Aorta (tissue), 5 donors: ENCODE results near the gene RAVER2. TPM values are rescaled to one million over a fixed set of nuclear protein-coding genes. Genes with fewer than 3 reads are reported as not detected.

Experiments
- ATAC-seq: fragments of 200-7000 bp; cut with Tn5 transposase; one replicate; pipeline ENCODE4 v1.9.1; 2022; ENCODE audit warnings: moderate library complexity; ENCODE audit not compliant: low FRiP score
- DNase-seq, 2 donors: peaks; one replicate each; pipeline ENCODE4 v3.0.0-alpha.2; 2020
- H3K27ac ChIP-seq, 2 donors: one replicate each; pipeline ENCODE4 v1.5.1; 2013; ENCODE audit warnings: low read length in 2 of 2, mild to moderate bottlenecking in 2 of 2, moderate library complexity in 2 of 2, control low read depth in 1 of 2, inconsistent platforms in 1 of 2, low read depth in 1 of 2
- H3K27me3 ChIP-seq, 2 donors: one replicate each; pipeline ENCODE4 v1.6.1; 2013; ENCODE audit warnings: control low read depth in 1 of 2, low read length in 1 of 2, mild to moderate bottlenecking in 1 of 2, moderate library complexity in 1 of 2; ENCODE audit not compliant: insufficient read depth in 2 of 2, control insufficient read depth in 1 of 2
- H3K36me3 ChIP-seq, 2 donors: one replicate each; pipeline ENCODE4 v1.6.1; 2013; ENCODE audit warnings: control low read depth in 1 of 2, low read length in 1 of 2, mild to moderate bottlenecking in 1 of 2; ENCODE audit not compliant: insufficient read depth in 2 of 2, control insufficient read depth in 1 of 2
- H3K4me1 ChIP-seq, 2 donors: one replicate each; pipeline ENCODE4 v1.6.1; 2013; ENCODE audit warnings: low read length in 2 of 2, control low read depth in 1 of 2, mild to moderate bottlenecking in 1 of 2, moderate library complexity in 1 of 2; ENCODE audit not compliant: insufficient read depth in 2 of 2, control insufficient read depth in 1 of 2
- H3K4me3 ChIP-seq, 2 donors: one replicate each; pipeline ENCODE4 v1.5.1; 2013; ENCODE audit warnings: low read length in 2 of 2, control low read depth in 1 of 2, mild to moderate bottlenecking in 1 of 2
- H3K9me3 ChIP-seq: one replicate; pipeline ENCODE4 v1.6.1; 2013; ENCODE audit warnings: mild to moderate bottlenecking, low read length; ENCODE audit not compliant: control insufficient read depth
- WGBS, 2 donors: extraction: QIAGEN DNeasy Blood & Tissue Kit; methylation state at CpG; one replicate each; pipeline ENCODE4 v1.1.7; 2013; 5-methylcytosine and 5-hydroxymethylcytosine counted together
- intact Hi-C, 2 donors: fragments of 100-400 bp; cut with DNase I; formaldehyde crosslinking; loops; one replicate each; pipeline versions ENCODE4 v1.14.2 to v1.15.0; 2022
- polyA plus RNA-seq, 2 donors: library from polyadenylated mRNA; stranded (reverse); fragments of 200-250 nt; gene quantifications; one replicate each; pipeline ENCODE4 v1.2.3, GENCODE V29; 2013
- total RNA-seq, 2 donors: library from RNA; stranded (reverse); fragmentation: NEBNext Ultra II Directional; extraction: Animal tissue kit (Norgen Biotek cat#: 25700); gene quantifications; one replicate each; pipeline ENCODE4 v1.2.1, GENCODE V29; 2021
- donor health status: healthy with polysubstance abuse.
- donor health status: Bipolar disorder and iron deficiency.
- donor health status: DM: no; HTN: no; CAD: no.
- donor health status: DM: no; HTN: no; CAD: no.
- donor health status: DM: yes; HTN: yes; CAD: no.

RAVER2 gene
- total and polyA plus RNA-seq, 4 donors: 8.1 to 22.5 (median 17.5) TPM

DNA sequence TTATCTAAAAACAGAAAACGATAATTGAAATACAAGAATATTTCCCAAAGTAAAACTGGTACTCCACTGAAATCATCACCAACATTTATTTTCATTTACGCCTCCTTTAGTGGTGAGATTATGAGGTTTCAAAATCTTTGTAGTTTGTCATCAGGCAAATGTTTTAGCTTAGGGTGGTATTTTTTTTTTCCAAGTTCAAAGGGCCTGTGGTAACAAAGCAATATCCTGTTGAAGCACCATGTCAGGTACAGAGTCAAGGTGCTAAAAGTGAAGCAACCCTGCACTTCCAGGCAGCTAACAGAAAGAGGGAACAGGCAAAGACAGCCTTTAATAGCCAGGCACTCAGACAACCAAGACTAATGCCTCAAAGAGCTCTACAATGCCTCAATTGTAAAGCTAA, 132.3 kb downstream of the RAVER2 start:
- ATAC-seq: no peak

GRCh38 chr1:64877598-64877997, 132.7 kb downstream of the RAVER2 start:
- no peak overlapping the region for H3K4me3 ChIP-seq
- intact Hi-C loops: no loop called here
- peaks cover 3 to 7% of the 10 kb centered on the region in 2 donors for H3K36me3 ChIP-seq
- H3K9me3 ChIP-seq: no peaks in the 10 kb centered on the region
- H3K4me1 ChIP-seq: no peaks in the 10 kb centered on the region
- ATAC-seq: no peak
- no peak overlapping the region for H3K27ac ChIP-seq
- no peak for DNase-seq
- no peaks in the 10 kb centered on the region for H3K27me3 ChIP-seq
- 83 to 90% methylated on average over 1 of the region's 1 CpG for WGBS, 2 donors

More for the DNA sequence above, 132.3 kb downstream of the RAVER2 start:
- no peak for DNase-seq
- intact Hi-C loops: no loop called here
- Histone ChIP-seq H3K4me3 (no peak overlapping the region), H3K36me3 (peaks cover 3 to 6% of the 10 kb centered on the region in 2 donors), H3K9me3 (no peaks in the 10 kb centered on the region), H3K4me1 (no peaks in the 10 kb centered on the region), H3K27me3 (no peaks in the 10 kb centered on the region), H3K27ac (no peak overlapping the region)
- WGBS, 2 donors: 93 to 94% methylated on average over 2 of the region's 2 CpGs

DNA sequence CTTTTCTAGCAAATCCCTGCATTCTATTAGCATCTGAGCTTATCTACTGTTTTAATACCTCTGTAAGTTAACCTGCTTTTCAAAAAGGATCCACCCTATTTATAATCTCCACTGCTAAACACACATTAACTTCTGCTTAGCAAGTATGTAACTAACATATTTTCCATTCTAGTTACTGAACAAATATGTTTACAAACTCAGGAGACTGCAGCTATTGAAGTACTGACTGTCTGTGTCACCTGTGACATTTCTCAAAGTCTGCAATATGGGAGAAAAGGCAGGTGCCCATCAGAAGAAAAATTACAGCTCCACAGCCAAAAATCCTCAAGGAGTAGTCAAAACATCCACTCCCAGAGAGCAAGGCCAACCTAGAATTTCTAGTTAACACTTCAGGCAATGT, 133.2 kb downstream of the RAVER2 start:
- DNase-seq (no peak), ATAC-seq (no peak)
- Histone ChIP-seq H3K4me3 (no peak overlapping the region), H3K4me1 (no peaks in the 10 kb centered on the region), H3K36me3 (peaks cover 3 to 6% of the 10 kb centered on the region in 2 donors), H3K27ac (no peak overlapping the region), H3K9me3 (no peaks in the 10 kb centered on the region), H3K27me3 (no peaks in the 10 kb centered on the region)
- intact Hi-C loops: no loop called here

GRCh38 chr1:64878931-64879611, 134.2 kb downstream of the RAVER2 start:
- Histone ChIP-seq H3K27ac (no peak overlapping the region), H3K9me3 (no peaks in the 10 kb centered on the region), H3K36me3 (peaks cover 3 to 4% of the 10 kb centered on the region in 2 donors), H3K4me1 (no peaks in the 10 kb centered on the region), H3K4me3 (no peak overlapping the region), H3K27me3 (no peaks in the 10 kb centered on the region)
- ATAC-seq (no peak), DNase-seq (no peak)
- intact Hi-C loops: no loop called here
- WGBS, 2 donors: 94% methylated on average over 12 of the region's 12 CpGs

GRCh38 chr1:64880449-64880848, 135.6 kb downstream of the RAVER2 start:
- H3K4me3 ChIP-seq: no peak overlapping the region
- no peaks in the 10 kb centered on the region for H3K27me3 ChIP-seq
- WGBS, 2 donors: 97% methylated on average over 4 of the region's 4 CpGs
- H3K9me3 ChIP-seq: no peaks in the 10 kb centered on the region
- H3K4me1 ChIP-seq: no peaks in the 10 kb centered on the region
- intact Hi-C loops: loop anchor here in 1 of 2 donors (10.0 kb wide), 1 partner anchor 334 kb away; no protein-coding TSS in a partner anchor
- DNase-seq (no peak), ATAC-seq (no peak)
- peaks cover 3 to 4% of the 10 kb centered on the region in 2 donors for H3K36me3 ChIP-seq
- no peak overlapping the region for H3K27ac ChIP-seq

DNA sequence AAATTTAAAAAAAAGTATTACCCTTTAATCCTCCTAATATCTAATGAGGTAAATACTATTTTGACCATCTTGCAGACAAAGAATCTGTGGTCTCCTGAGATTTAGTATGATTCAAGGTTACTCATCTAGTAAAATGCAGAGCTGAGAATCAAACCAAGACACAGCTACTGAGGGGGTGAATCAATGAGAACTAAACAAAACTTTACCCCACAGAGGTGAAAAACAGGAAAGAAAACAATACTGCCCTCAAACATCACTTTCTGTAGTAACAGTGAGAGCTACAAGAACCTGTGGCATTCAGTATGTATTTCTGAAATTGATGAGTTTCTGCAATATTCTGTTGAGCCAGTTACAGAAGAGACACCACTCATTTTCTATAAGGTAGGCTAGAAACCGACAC, 136.4 kb downstream of the RAVER2 start:
- Histone ChIP-seq H3K4me1 (no peaks in the 10 kb centered on the region), H3K27ac (no peak overlapping the region), H3K27me3 (no peaks in the 10 kb centered on the region), H3K4me3 (no peak overlapping the region), H3K9me3 (no peaks in the 10 kb centered on the region), H3K36me3 (peaks cover 2 to 3% of the 10 kb centered on the region in 2 donors)
- ATAC-seq (no peak), DNase-seq (no peak)
- WGBS, 2 donors: 97 to 100% methylated on average over 1 of the region's 1 CpG
- intact Hi-C loops: loop anchor here in 1 of 2 donors (10.0 kb wide), 1 partner anchor 334 kb away; no protein-coding TSS in a partner anchor

Other genes with a start within 250 kb of the RAVER2 start
- 100 to 1,000 TPM; 115 to 132 TPM for gene JAK1, start 221.5 kb downstream of the RAVER2 start, total RNA-seq
- gene JAK1, start 221.5 kb downstream of the RAVER2 start, polyA plus RNA-seq: 10 to 100 TPM; 24.3 to 34.0 TPM